ENCODE data around the gene PNMA6E. TPM values are rescaled to one million over a fixed set of nuclear protein-coding genes. Genes with fewer than 3 reads are reported as not detected.

Gene PNMA6E
- total and polyA plus RNA-seq, 2 experiments from 2014 or later = 0.06 TPM; not detected in 1

- H3K4me1 ChIP-seq (ENCODE audit: low read depth) = no peaks in the 10 kb centered on the region
- DNase-seq (ENCODE audit: low read depth in 1 of 2, low spot score in 1 of 2) = no peak
- no peak for TF ChIP-seq CTCF (IDR thresholded peaks at IDR 0.05; ENCODE audit: low read depth, low read length)
- no peaks in the 10 kb centered on the region for H3K27me3 ChIP-seq
- no peak overlapping the region for H3K27ac ChIP-seq
- no peaks in the 10 kb centered on the region for H3K9me3 ChIP-seq (ENCODE audit: low read depth)
- H3K36me3 ChIP-seq = no peaks in the 10 kb centered on the region
- no peak overlapping the region for H3K4me3 ChIP-seq
Measured at GRCh38 chrX:153357877-153358276, 43.3 kb downstream of the PNMA6E start.

- no peak overlapping the region for H3K4me3 ChIP-seq
- no peaks in the 10 kb centered on the region for H3K9me3 ChIP-seq (ENCODE audit: low read depth)
- H3K4me1 ChIP-seq (ENCODE audit: low read depth) = no peaks in the 10 kb centered on the region
- peak; percentile 3 for TF ChIP-seq CTCF (IDR thresholded peaks at IDR 0.05; ENCODE audit: low read depth, low read length)
- H3K27me3 ChIP-seq = no peaks in the 10 kb centered on the region
- no peaks in the 10 kb centered on the region for H3K36me3 ChIP-seq
- DNase-seq (ENCODE audit: low read depth in 1 of 2, low spot score in 1 of 2) = no peak
- no peak overlapping the region for H3K27ac ChIP-seq
Measured at GRCh38 chrX:153353416-153353815, 47.7 kb downstream of the PNMA6E start.

GRCh38 chrX:153352858-153353257, 48.3 kb downstream of the PNMA6E start:
- Histone ChIP-seq H3K27me3 (no peaks in the 10 kb centered on the region), H3K27ac (no peak overlapping the region), H3K4me3 (no peak overlapping the region), H3K36me3 (peaks cover 3% of the 10 kb centered on the region), H3K4me1 (ENCODE audit: low read depth) (no peaks in the 10 kb centered on the region), H3K9me3 (ENCODE audit: low read depth) (no peaks in the 10 kb centered on the region)
- no peak for DNase-seq (ENCODE audit: low read depth in 1 of 2, low spot score in 1 of 2)
- TF ChIP-seq CTCF (IDR thresholded peaks at IDR 0.05; ENCODE audit: low read depth, low read length) = no peak

GRCh38 chrX:153351981-153352380, 49.2 kb downstream of the PNMA6E start:
- H3K9me3 ChIP-seq (ENCODE audit: low read depth) = no peaks in the 10 kb centered on the region
- DNase-seq (ENCODE audit: low read depth in 1 of 2, low spot score in 1 of 2) = no peak
- no peak overlapping the region for H3K4me3 ChIP-seq
- no peaks in the 10 kb centered on the region for H3K27me3 ChIP-seq
- peaks cover 4% of the 10 kb centered on the region for H3K36me3 ChIP-seq
- H3K4me1 ChIP-seq (ENCODE audit: low read depth) = no peaks in the 10 kb centered on the region
- no peak overlapping the region for H3K27ac ChIP-seq
- TF ChIP-seq CTCF (IDR thresholded peaks at IDR 0.05; ENCODE audit: low read depth, low read length) = no peak

- no peaks in the 10 kb centered on the region for H3K4me1 ChIP-seq (ENCODE audit: low read depth)
- no peak for TF ChIP-seq CTCF (IDR thresholded peaks at IDR 0.05; ENCODE audit: low read depth, low read length)
- no peaks in the 10 kb centered on the region for H3K27me3 ChIP-seq
- peaks cover 4% of the 10 kb centered on the region for H3K36me3 ChIP-seq
- DNase-seq (ENCODE audit: low read depth in 1 of 2, low spot score in 1 of 2) = no peak
- H3K9me3 ChIP-seq (ENCODE audit: low read depth) = no peaks in the 10 kb centered on the region
- no peak overlapping the region for H3K4me3 ChIP-seq
- H3K27ac ChIP-seq = no peak overlapping the region
Measured at GRCh38 chrX:153349952-153350351, 51.2 kb downstream of the PNMA6E start.

GRCh38 chrX:153348421-153348820, 52.7 kb downstream of the PNMA6E start:
- H3K4me3 ChIP-seq = no peak overlapping the region
- no peak for TF ChIP-seq CTCF (IDR thresholded peaks at IDR 0.05; ENCODE audit: low read depth, low read length)
- H3K4me1 ChIP-seq (ENCODE audit: low read depth) = no peaks in the 10 kb centered on the region
- no peak overlapping the region for H3K27ac ChIP-seq
- DNase-seq (ENCODE audit: low read depth in 1 of 2, low spot score in 1 of 2) = no peak
- peaks cover 4% of the 10 kb centered on the region for H3K36me3 ChIP-seq
- H3K9me3 ChIP-seq (ENCODE audit: low read depth) = no peaks in the 10 kb centered on the region
- H3K27me3 ChIP-seq = no peaks in the 10 kb centered on the region

Measured in cardiac muscle cell (in vitro differentiated cells and primary cell).